NT2/D1 (cell line): ENCODE results near the gene DSEL.

ENCODE experiments used
- SUZ12 ChIP-seq: IDR thresholded peaks from 2 replicates; pipeline ENCODE4 v1.6.1; 2011; ENCODE audit not compliant: insufficient read length, insufficient read depth; ENCODE audit errors: extremely low read depth
- YY1 ChIP-seq: IDR thresholded peaks from 2 replicates; pipeline ENCODE4 v1.6.1; 2011; ENCODE audit not compliant: insufficient read length, insufficient read depth

DNA sequence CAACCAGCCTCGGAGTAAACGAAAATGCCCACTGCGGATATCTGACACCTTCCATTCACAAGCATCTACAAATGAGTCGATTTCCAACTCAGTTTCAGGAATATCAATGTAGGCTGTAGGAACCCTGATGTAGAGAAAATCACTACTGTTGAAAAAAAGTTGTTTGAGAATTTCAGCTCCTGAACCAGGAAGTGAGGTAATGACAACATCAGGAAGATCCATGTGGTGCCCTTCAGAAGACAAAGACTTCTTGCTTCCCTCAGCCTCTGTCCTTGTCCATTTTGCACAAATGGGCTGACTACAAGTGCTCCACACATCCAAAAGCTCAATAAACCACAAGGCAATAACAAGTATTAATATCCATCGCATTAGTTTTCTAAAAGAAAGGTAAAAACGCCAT, 4.7 kb downstream of the DSEL start:
- TF ChIP-seq SUZ12 (no peak), YY1 (no peak)
